Liver (tissue), 9 donors: ENCODE results near the gene KCTD16. TPM values are rescaled to one million over a fixed set of nuclear protein-coding genes. Genes with fewer than 3 reads are reported as not detected.

Source experiments
- DNase-seq: peaks from one replicate; pipeline ENCODE4 v3.0.0-alpha.2; 2017; ENCODE audit warnings: low spot score
- H3K27ac ChIP-seq, 2 donors: one replicate each; pipeline ENCODE4 v1.7.0; 2013; ENCODE audit warnings: inconsistent platforms in 2 of 2, low read length in 2 of 2, control low read depth in 1 of 2, low read depth in 1 of 2, mild to moderate bottlenecking in 1 of 2
- H3K27me3 ChIP-seq, 4 donors: one replicate each; pipeline versions ENCODE4 v1.6.1 to v1.7.0; 2013; ENCODE audit warnings: low read length in 3 of 4, inconsistent platforms in 1 of 4, mild to moderate bottlenecking in 1 of 4, moderate library complexity in 1 of 4; ENCODE audit not compliant: control insufficient read depth in 4 of 4, insufficient read depth in 4 of 4
- H3K36me3 ChIP-seq, 4 donors: one replicate each; pipeline versions ENCODE4 v1.6.1 to v1.7.0; 2013; ENCODE audit warnings: low read length in 3 of 4, mild to moderate bottlenecking in 3 of 4, low read depth in 1 of 4, moderate library complexity in 1 of 4; ENCODE audit not compliant: control insufficient read depth in 4 of 4, insufficient read depth in 3 of 4
- H3K4me1 ChIP-seq, 4 donors: one replicate each; pipeline versions ENCODE4 v1.6.1 to v1.7.0; 2013; ENCODE audit warnings: low read length in 3 of 4, mild to moderate bottlenecking in 3 of 4, moderate library complexity in 1 of 4; ENCODE audit not compliant: control insufficient read depth in 4 of 4, insufficient read depth in 4 of 4
- H3K4me3 ChIP-seq, 3 donors: one replicate each; pipeline versions ENCODE4 v1.6.1 to v1.7.0; 2013; ENCODE audit warnings: low read length in 3 of 3, control low read depth in 1 of 3, low read depth in 1 of 3, mild to moderate bottlenecking in 1 of 3
- H3K9ac ChIP-seq, 2 donors: one replicate each; pipeline ENCODE4 v1.7.0; 2013; ENCODE audit warnings: low read length in 2 of 2, mild to moderate bottlenecking in 2 of 2, moderate library complexity in 2 of 2, control low read depth in 1 of 2, low read depth in 1 of 2
- H3K9me3 ChIP-seq, 4 donors: one replicate each; pipeline versions ENCODE4 v1.6.1 to v1.7.0; 2013; ENCODE audit warnings: low read length in 3 of 4; ENCODE audit not compliant: control insufficient read depth in 4 of 4
- ATF3 ChIP-seq: IDR thresholded peaks from 2 replicates; pipeline ENCODE4 v1.6.1; 2016; ENCODE audit warnings: antibody characterized with exemption
- EGR1 ChIP-seq, 2 donors: IDR thresholded peaks; 2 replicates each; pipeline ENCODE4 v1.6.1; 2016 to 2018; ENCODE audit warnings: antibody characterized with exemption in 2 of 2, low read depth in 2 of 2
- FOXA1 ChIP-seq: IDR thresholded peaks from 2 replicates; pipeline ENCODE4 v1.6.1; 2016; ENCODE audit warnings: antibody characterized with exemption
- GABPA ChIP-seq, 2 donors: IDR thresholded peaks in 1 of 2; conservative IDR thresholded peaks in 1 of 2; 2 replicates each; pipeline ENCODE4 v1.6.1; 2016; ENCODE audit warnings: antibody characterized with exemption in 2 of 2, mild to moderate bottlenecking in 1 of 2, moderate library complexity in 1 of 2
- HNF4G ChIP-seq: IDR thresholded peaks from 2 replicates; pipeline ENCODE4 v1.6.1; 2016; ENCODE audit warnings: antibody characterized with exemption
- JUND ChIP-seq, 2 donors: IDR thresholded peaks; 2 replicates each; pipeline ENCODE4 v1.6.1; 2016; ENCODE audit warnings: antibody characterized with exemption in 2 of 2
- MAX ChIP-seq: IDR thresholded peaks from 2 replicates; pipeline ENCODE4 v1.6.1; 2016; ENCODE audit warnings: antibody characterized with exemption
- RAD21 ChIP-seq, 2 donors: IDR thresholded peaks; 2 replicates each; pipeline ENCODE4 v1.6.1; 2016; ENCODE audit warnings: antibody characterized with exemption in 2 of 2, mild to moderate bottlenecking in 2 of 2
- TAF1 ChIP-seq: conservative IDR thresholded peaks from 2 replicates; pipeline ENCODE4 v1.6.1; 2016; ENCODE audit warnings: antibody characterized with exemption, mild to moderate bottlenecking
- YY1 ChIP-seq: IDR thresholded peaks from 2 replicates; pipeline ENCODE4 v1.6.1; 2016; ENCODE audit warnings: antibody characterized with exemption, mild to moderate bottlenecking
- ZBTB33 ChIP-seq: IDR thresholded peaks from 2 replicates; pipeline ENCODE4 v1.6.1; 2016; ENCODE audit warnings: antibody characterized with exemption
- WGBS: extraction: QIAGEN DNeasy Blood & Tissue Kit; methylation state at CpG from one replicate; pipeline ENCODE4 v1.1.7; 2013; 5-methylcytosine and 5-hydroxymethylcytosine counted together
- polyA plus RNA-seq, 2 donors: library from polyadenylated mRNA; stranded (reverse) in 1 of 2; unstranded in 1 of 2; fragments of 200-250 nt in 1 of 2; fragments of >200 nt in 1 of 2; fragmentation: Nextera tagmentation in 1 of 2; extraction: Ambion mirVana in 1 of 2; gene quantifications; one replicate each; pipeline versions ENCODE4 v1.2.1 to v1.2.3, GENCODE V29; 2013 to 2015
- total RNA-seq, 2 donors: library from RNA; depleted of rRNA; stranded (reverse); fragments of >200 nt; gene quantifications; one replicate each; pipeline ENCODE4 v1.2.3, GENCODE V29; 2014
- donor health status: healthy.
- donor health status: healthy.
- donor health status: healthy.
- donor health status: healthy.
- donor health status: healthy.

The KCTD16 gene
- total and polyA plus RNA-seq, 4 donors = under 0.01 to 0.05 (median 0.01) TPM; not detected in 1

- WGBS = 58% methylated on average over 2 of the region's 2 CpGs
- no peaks in the 10 kb centered on the region for H3K4me1 ChIP-seq
- no peaks in the 10 kb centered on the region for H3K36me3 ChIP-seq
- TF ChIP-seq RAD21 (IDR thresholded peaks at IDR 0.05) (no peak), YY1 (no peak), ZBTB33 (no peak)
- no peak overlapping the region for H3K9ac ChIP-seq
- H3K27ac ChIP-seq = no peak overlapping the region
- H3K4me3 ChIP-seq = no peak overlapping the region
- DNase-seq = no peak
- no peaks in the 10 kb centered on the region for H3K27me3 ChIP-seq
- H3K9me3 ChIP-seq = no peaks in the 10 kb centered on the region
These were observed 79.2 kb downstream of the KCTD16 start for GRCh38 chr5:144249755-144250464.

GRCh38 chr5:144254552-144254951, 83.9 kb downstream of the KCTD16 start:
- Histone ChIP-seq H3K4me3 (no peak overlapping the region), H3K27ac (no peak overlapping the region), H3K9ac (no peak overlapping the region), H3K4me1 (no peaks in the 10 kb centered on the region), H3K36me3 (no peaks in the 10 kb centered on the region), H3K9me3 (no peaks in the 10 kb centered on the region), H3K27me3 (no peaks in the 10 kb centered on the region)
- TF ChIP-seq TAF1 (no peak), ATF3 (no peak), FOXA1 (no peak), GABPA (IDR thresholded peaks at IDR 0.05 in 1 of 2, conservative IDR thresholded peaks at IDR 0.05 in 1 of 2) (no peak), RAD21 (IDR thresholded peaks at IDR 0.05) (no peak)
- WGBS = 92% methylated on average over 2 of the region's 2 CpGs
- DNase-seq = no peak

GRCh38 chr5:144260121-144260520, 89.4 kb downstream of the KCTD16 start:
- Histone ChIP-seq H3K27ac (no peak overlapping the region), H3K4me3 (no peak overlapping the region), H3K9ac (no peak overlapping the region), H3K4me1 (no peaks in the 10 kb centered on the region), H3K9me3 (no peaks in the 10 kb centered on the region), H3K36me3 (no peaks in the 10 kb centered on the region), H3K27me3 (no peaks in the 10 kb centered on the region)
- WGBS = 41% methylated on average over 2 of the region's 2 CpGs
- no peak for DNase-seq
- TF ChIP-seq GABPA (IDR thresholded peaks at IDR 0.05 in 1 of 2, conservative IDR thresholded peaks at IDR 0.05 in 1 of 2) = no peak
- no peak for TF ChIP-seq EGR1 (IDR thresholded peaks at IDR 0.05; ENCODE audit: low read depth in 2 of 2)
- no peak for TF ChIP-seq MAX
- no peak for TF ChIP-seq FOXA1
- no peak for TF ChIP-seq HNF4G
- no peak for TF ChIP-seq JUND (IDR thresholded peaks at IDR 0.05)
- TF ChIP-seq ATF3 = no peak
- TF ChIP-seq ZBTB33 = no peak
